GM21423 (cell line): ENCODE data around the gene ISG20.
"Not testable (repeated sequence)": the region's sequence is repeated elsewhere in the genome, so short reads cannot be mapped to it uniquely, and the experiment has no call there.

Source experiments
- ATAC-seq: cut with Tn5 transposase; IDR thresholded peaks from one replicate; pipeline ENCODE4 v1.9.1; 2021; ENCODE audit warnings: mild to moderate bottlenecking, moderate library complexity; ENCODE audit not compliant: unreplicated experiment

ISG20 gene

GRCh38 chr15:88635318-88635717 lies 3.5 kb upstream of the ISG20 start:
- peak; percentile 30 for ATAC-seq

GRCh38 chr15:88636050-88636449 lies 2.8 kb upstream of the ISG20 start:
- no peak for ATAC-seq

GRCh38 chr15:88636654-88637053 lies 2.2 kb upstream of the ISG20 start:
- ATAC-seq, result no peak

- no peak for ATAC-seq
These were observed 1.4 kb upstream of the ISG20 start for GRCh38 chr15:88637436-88637835.

- ATAC-seq, result no peak
These were observed 783 bp upstream of the ISG20 start for GRCh38 chr15:88637841-88638625.

- no peak for ATAC-seq
These were observed 3.2 kb downstream of the ISG20 start for GRCh38 chr15:88641959-88642452.

GRCh38 chr15:88642514-88642913 lies 3.7 kb downstream of the ISG20 start:
- ATAC-seq, result not testable (repeated sequence)

GRCh38 chr15:88644741-88645140 lies 5.9 kb downstream of the ISG20 start:
- no peak for ATAC-seq

- ATAC-seq, result no peak
These were observed 6.6 kb downstream of the ISG20 start for GRCh38 chr15:88645171-88646087.

- ATAC-seq, result no peak
These were observed 7.2 kb downstream of the ISG20 start for GRCh38 chr15:88646088-88646405.

GRCh38 chr15:88646951-88647350 lies 8.1 kb downstream of the ISG20 start:
- no peak for ATAC-seq

GRCh38 chr15:88647351-88648105 lies 8.7 kb downstream of the ISG20 start:
- no peak for ATAC-seq

GRCh38 chr15:88648357-88649214 lies 9.8 kb downstream of the ISG20 start:
- ATAC-seq, result no peak

- peak; percentile 58 for ATAC-seq
These were observed 10.5 kb downstream of the ISG20 start for GRCh38 chr15:88649286-88649733.

- ATAC-seq, result peak; percentile 6
These were observed 11.1 kb downstream of the ISG20 start for GRCh38 chr15:88649753-88650551.

GRCh38 chr15:88650556-88650955 lies 11.7 kb downstream of the ISG20 start:
- no peak for ATAC-seq

- no peak for ATAC-seq
These were observed 12.4 kb downstream of the ISG20 start for GRCh38 chr15:88651136-88651732.

GRCh38 chr15:88651971-88652370 lies 13.2 kb downstream of the ISG20 start:
- ATAC-seq, result no peak
